ENCODE results near the gene NTNG2.

The NTNG2 gene

GRCh38 chr9:132182314-132183091, 20.6 kb downstream of the NTNG2 start:
- DNase-seq (ENCODE audit: low read depth), result no peak
- peak; percentile 30 for TF ChIP-seq CTCF (IDR thresholded peaks at IDR 0.05; ENCODE audit: insufficient read depth, low read depth, low read length, missing control alignments)
- no peak overlapping the region for H3K4me3 ChIP-seq (ENCODE audit: low read length)

- DNase-seq (ENCODE audit: low read depth), result no peak
- H3K4me3 ChIP-seq (ENCODE audit: low read length), result no peak overlapping the region
- TF ChIP-seq CTCF (IDR thresholded peaks at IDR 0.05; ENCODE audit: insufficient read depth, low read depth, low read length, missing control alignments), result no peak
These were observed 21.3 kb downstream of the NTNG2 start for GRCh38 chr9:132183134-132183533.

GRCh38 chr9:132183715-132184114, 21.9 kb downstream of the NTNG2 start:
- DNase-seq (ENCODE audit: low read depth), result no peak
- H3K4me3 ChIP-seq (ENCODE audit: low read length), result no peak overlapping the region
- TF ChIP-seq CTCF (IDR thresholded peaks at IDR 0.05; ENCODE audit: insufficient read depth, low read depth, low read length, missing control alignments), result no peak

GRCh38 chr9:132184124-132184523, 22.3 kb downstream of the NTNG2 start:
- no peak overlapping the region for H3K4me3 ChIP-seq (ENCODE audit: low read length)
- TF ChIP-seq CTCF (IDR thresholded peaks at IDR 0.05; ENCODE audit: insufficient read depth, low read depth, low read length, missing control alignments), result no peak
- no peak for DNase-seq (ENCODE audit: low read depth)

GRCh38 chr9:132185073-132186009, 23.5 kb downstream of the NTNG2 start:
- H3K4me3 ChIP-seq (ENCODE audit: low read length), result no peak overlapping the region
- DNase-seq (ENCODE audit: low read depth), result no peak
- no peak for TF ChIP-seq CTCF (IDR thresholded peaks at IDR 0.05; ENCODE audit: insufficient read depth, low read depth, low read length, missing control alignments)

- no peak for DNase-seq (ENCODE audit: low read depth)
- no peak for TF ChIP-seq CTCF (IDR thresholded peaks at IDR 0.05; ENCODE audit: insufficient read depth, low read depth, low read length, missing control alignments)
- no peak overlapping the region for H3K4me3 ChIP-seq (ENCODE audit: low read length)
These were observed 25.3 kb downstream of the NTNG2 start for GRCh38 chr9:132187121-132187620.

Data from epithelial cell of esophagus (primary cell).